GM04504 (cell line): ENCODE data around the gene PGA4.
"Not testable (repeated sequence)": the region's sequence is repeated elsewhere in the genome, so short reads cannot be mapped to it uniquely, and the experiment has no call there.

ENCODE experiments used
- DNase-seq: peaks from one replicate; pipeline ENCODE4 v3.0.0-alpha.2; 2012; ENCODE audit warnings: low read depth

PGA4 gene

GRCh38 chr11:61222047-61222446 is at the start of gene PGA4:
TSS of gene PGA4 (plus strand) at chr11:61222347. CDS start at chr11:61222401, 54 bp downstream.
- DNase-seq = not testable (repeated sequence)

GRCh38 chr11:61172356-61172755 is 49.8 kb upstream of the PGA4 start:
- no peak for DNase-seq

- DNase-seq = no peak
These were observed 49.3 kb upstream of the PGA4 start for GRCh38 chr11:61172888-61173287.

DNA sequence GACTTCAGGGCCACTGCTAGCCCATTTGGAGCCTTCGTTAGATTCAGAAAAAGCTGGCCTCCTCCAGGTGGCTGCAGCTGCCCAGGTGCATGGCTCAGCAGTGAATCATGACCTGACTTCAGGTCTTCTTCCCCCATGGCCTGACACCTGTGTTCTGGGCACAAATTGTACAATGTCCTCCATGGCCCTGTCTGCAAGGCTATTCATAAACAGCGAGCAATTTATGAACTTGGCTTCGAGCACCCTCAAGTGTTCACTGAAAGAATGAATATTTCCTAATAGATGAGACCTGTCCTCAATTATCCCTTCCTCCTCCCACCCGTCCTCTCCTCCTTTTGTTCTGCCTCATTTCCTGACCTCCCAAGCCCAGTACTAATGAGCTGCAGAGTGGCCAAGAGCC is 48.7 kb upstream of the PGA4 start:
- DNase-seq = no peak

- DNase-seq = no peak
These were observed 47.9 kb upstream of the PGA4 start for GRCh38 chr11:61174273-61174672.

DNA sequence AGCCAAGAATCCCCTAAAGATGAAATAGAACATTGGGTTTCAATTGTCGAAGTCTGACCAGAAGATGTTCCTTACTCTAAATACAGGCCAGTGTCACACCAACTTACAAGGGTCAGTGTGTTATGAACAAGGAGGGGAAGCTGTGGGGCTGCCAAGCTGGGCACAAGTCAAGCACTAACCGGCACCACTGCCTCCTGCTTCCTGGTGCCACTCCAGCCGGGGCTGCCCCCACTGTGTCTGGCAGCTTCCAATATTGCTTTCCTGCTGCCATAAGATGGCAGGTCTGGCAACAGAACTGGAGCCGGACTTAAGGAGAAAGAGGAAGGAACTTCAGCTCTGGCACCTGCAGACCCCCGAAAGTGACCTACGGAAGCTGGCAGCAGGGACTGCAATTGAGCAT is 47.2 kb upstream of the PGA4 start:
- no peak for DNase-seq

DNA sequence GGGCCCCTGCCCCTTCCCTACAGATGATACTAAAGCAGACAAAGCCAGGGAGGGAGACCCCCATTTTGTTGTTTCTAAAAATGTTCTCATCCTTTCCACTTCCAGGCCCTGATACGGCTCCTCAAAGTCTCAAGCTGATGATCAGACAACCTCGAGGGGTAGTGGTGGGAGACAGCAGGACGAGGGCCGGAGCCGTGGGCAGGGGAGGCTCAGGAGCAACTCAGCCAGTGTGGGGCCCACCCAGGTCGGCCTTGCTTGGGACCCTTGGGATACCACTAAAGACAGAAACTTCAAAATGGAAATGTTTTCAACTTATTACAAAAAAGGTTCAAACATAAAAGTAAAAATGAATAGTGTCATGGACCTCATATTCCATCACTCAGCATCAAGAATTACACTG is 45.7 kb upstream of the PGA4 start:
- no peak for DNase-seq

GRCh38 chr11:61180205-61180604 is 41.9 kb upstream of the PGA4 start:
- DNase-seq = not testable (repeated sequence)

GRCh38 chr11:61181489-61181888 is 40.7 kb upstream of the PGA4 start:
- DNase-seq = no peak

- DNase-seq = no peak
These were observed 38.5 kb upstream of the PGA4 start for GRCh38 chr11:61183645-61184044.

DNA sequence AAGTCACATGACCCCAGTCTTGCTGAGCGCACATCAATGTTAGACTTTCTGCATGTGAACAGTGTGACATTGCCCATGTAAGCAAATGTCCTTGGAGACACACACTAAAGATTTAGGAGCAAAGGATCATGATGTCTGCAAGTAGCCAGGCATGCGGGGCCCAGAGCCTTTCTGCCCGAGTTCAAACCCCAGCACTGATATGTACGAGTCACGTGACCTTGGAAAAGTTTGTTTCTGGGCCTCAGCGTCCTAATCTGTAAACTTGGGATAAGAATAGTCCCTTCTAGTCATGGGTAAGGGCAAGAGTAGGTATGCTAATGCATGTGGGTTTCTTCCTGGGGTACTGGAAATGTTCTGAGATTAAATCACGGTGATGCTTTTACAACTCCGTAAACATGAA is 35.6 kb upstream of the PGA4 start:
- no peak for DNase-seq

- peak; percentile 51 for DNase-seq
These were observed 34.5 kb upstream of the PGA4 start for GRCh38 chr11:61187505-61188130.

DNA sequence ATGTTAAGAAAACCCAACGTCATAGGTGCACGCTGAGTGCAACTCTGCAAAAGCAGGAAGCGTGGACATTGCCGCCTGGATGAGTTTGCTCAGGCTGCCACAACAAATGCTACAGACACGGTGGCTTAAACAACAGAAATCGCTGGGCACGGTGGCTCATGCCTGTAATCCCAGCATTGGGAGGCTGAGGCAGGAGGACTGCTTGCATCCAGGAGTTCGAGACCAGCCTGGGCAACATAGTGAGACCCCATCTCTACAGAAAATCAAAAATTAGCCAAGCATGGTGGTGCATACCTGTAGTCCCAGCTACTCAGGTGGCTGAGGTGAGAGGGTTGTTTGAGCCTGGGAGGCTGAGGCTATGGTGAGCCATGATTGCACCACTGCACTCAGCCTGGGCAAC is 32.2 kb upstream of the PGA4 start:
- DNase-seq = no peak

DNA sequence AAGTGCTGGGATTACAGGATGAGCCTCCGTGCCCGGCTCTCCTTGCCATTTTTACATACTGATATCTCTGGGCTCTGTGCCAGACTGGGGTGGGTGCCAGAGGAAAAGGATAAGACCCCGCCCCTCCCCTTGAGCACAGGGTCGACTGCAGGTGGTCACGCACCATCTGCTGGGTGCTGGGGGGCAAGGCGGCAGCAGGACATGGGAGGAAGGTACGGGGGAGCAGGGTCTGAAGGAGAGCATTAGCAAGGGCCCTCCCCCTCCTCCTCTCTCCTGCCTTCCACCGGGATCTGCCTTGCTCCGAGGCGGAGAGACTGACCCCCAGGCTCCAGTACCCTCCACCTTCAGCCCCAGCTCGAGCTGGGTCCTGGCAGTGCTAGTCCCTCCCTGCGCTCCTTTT is 28.6 kb upstream of the PGA4 start:
- no peak for DNase-seq

DNA sequence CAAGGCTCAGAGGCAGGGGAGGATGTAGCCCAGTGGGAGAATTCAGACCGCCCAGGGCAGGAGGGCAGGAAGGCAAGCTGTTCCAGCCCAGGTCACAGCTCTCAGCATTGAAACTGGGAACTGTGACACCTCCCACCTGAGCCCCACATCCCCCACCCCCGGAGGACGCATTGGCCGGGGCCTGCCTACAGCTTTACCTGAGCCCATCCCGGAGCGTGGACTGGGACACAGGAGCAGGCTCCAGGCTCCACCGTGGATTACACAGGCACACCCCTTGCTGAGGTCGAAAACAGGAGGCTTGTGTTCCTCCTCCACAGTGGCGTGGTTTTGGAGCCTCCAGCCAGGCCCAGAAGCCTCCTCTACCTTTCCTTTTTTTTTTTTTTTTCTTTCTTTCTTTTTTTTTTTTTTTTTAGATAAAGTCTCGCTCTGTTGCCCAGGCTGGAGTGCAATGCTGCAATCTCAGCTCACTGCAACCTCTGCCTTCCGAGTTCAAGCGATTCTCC is 27.9 kb upstream of the PGA4 start:
- no peak for DNase-seq

GRCh38 chr11:61194981-61195695 is 27.0 kb upstream of the PGA4 start:
- DNase-seq = no peak

GRCh38 chr11:61195719-61196118 is 26.4 kb upstream of the PGA4 start:
- DNase-seq = no peak

DNA sequence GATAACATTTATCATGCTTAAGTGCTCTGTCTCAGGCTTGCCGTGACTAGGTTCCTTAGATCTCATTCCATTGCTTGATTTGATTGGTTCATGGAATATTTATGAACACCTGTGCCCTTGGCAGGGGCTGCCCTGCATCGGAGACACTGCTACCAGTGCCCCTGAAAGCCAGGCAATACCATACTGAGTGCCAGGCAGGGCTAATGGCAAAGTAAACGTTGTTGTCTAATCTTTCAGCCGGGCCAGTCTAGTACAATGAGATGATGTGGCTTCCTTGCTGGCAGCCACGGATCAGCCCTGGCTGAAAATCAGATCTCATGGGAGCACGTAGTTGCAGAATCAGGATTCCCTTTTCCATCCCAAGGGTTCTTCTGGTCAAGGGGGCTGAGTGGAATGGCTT is 23.8 kb upstream of the PGA4 start:
- DNase-seq = no peak

- DNase-seq = no peak
These were observed 23.1 kb upstream of the PGA4 start for GRCh38 chr11:61198948-61199523.

- no peak for DNase-seq
These were observed 20.7 kb upstream of the PGA4 start for GRCh38 chr11:61201476-61201875.

DNA sequence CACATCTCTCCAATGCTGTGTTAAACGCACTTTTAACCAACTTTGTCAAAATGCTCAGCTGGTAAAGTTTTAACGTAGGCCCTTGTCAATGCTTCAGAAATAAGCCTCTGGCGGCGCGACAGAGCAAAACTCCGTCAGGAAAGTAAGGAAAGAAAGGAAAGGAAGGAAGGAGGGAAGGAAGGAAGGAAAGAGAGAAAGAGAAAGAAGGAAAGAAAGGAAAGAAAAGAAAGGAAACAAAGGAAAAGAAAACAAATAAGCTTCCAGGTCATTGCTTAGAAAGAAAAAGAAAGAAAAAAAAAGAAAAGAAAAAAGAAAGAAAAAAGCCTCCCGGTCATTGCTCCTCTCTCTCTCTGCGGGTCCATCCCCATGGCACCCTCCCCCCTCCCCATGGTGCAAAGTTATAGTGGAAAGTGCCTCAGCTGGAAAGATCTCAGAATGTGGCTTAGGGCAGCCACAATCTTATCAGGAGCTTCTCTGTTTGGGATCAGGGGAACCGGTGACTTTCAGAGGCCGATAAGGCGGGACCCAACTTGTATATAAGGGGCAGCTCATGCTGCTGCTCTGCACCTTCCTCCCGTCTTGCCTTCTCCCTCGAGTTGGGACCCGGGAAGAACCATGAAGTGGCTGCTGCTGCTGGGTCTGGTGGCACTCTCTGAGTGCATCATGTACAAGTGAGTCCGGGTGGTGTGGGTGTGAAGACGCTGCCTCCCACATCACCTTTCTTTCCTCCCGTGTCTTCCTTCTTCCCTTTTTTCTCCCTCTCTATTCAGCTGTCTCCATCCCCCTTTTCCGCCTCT is 19.0 kb upstream of the PGA4 start, which contains the start of gene PGA3:
Gene PGA3, plus strand, starts transcription at position 566 of the 797 bp plus-strand sequence. Its CDS starts 50 bp downstream, at position 616.
- not testable (repeated sequence) for DNase-seq

- DNase-seq = not testable (repeated sequence)
These were observed 18.3 kb upstream of the PGA4 start for GRCh38 chr11:61203873-61204272.
